HepG2 (cell line): ENCODE results near the gene SETSIP. TPM values are rescaled to one million over a fixed set of nuclear protein-coding genes. Genes with fewer than 3 reads are reported as not detected.

ENCODE experiments used
- ATAC-seq: fragments of 200-7000 bp; cut with Tn5 transposase; 3 replicates; pipeline ENCODE4 v1.9.1; 2020; ENCODE audit warnings: mild to moderate bottlenecking, moderate library complexity
- BruUV-seq: library from RNA; stranded (reverse); fragments of 400-500 nt; replicated peaks from 2 replicates; lab custom pipeline; 2021; lab: Mats Ljungman, UMichigan
- CTCF ChIA-PET: fragments of 300-600 bp; formaldehyde crosslinking; extraction: SDS; loops from one replicate; lab custom pipeline; 2021; ENCODE audit warnings: low total read pairs, inconsistent platforms, low intra/inter-chr PET ratio; lab: Yijun Ruan, JAX
- POLR2A ChIA-PET: fragments of 350-600 bp; sonication (Branson Sonifier 250); formaldehyde crosslinking; loops from one replicate; lab custom pipeline; 2020; ENCODE audit warnings: antibody characterized with exemption, inconsistent platforms; lab: Yijun Ruan, JAX
- DNase-seq: peaks from one replicate; pipeline ENCODE4 v3.0.0-alpha.2; 2015; ENCODE audit warnings: low spot score
- FAIRE-seq: peaks from 3 replicates; lab custom pipeline; 2011; peaks lifted over from hg19 to GRCh38; lab: Jason Lieb, UNC
- H2AFZ ChIP-seq: one replicate; pipeline ENCODE4 v1.6.1; 2011; ENCODE audit warnings: low read length, inconsistent platforms
- H3K27ac ChIP-seq: fragments of 300-600 bp; 3 replicates; pipeline ENCODE4 v1.8.0; 2011; ENCODE audit warnings: mixed run types, mild to moderate bottlenecking, mixed read lengths, low read length, inconsistent platforms; ENCODE audit not compliant: insufficient read depth; ENCODE audit errors: extremely low read length
- H3K27me3 ChIP-seq, 2 experiments: fragments of 200-600 bp in 1 of 2; 2 replicates in 1 of 2; 3 replicates in 1 of 2; pipeline versions ENCODE4 v1.6.0 to v1.8.0; 2011; ENCODE audit warnings: low read length in 2 of 2, mild to moderate bottlenecking in 2 of 2, moderate library complexity in 2 of 2, inconsistent platforms in 1 of 2; ENCODE audit not compliant: insufficient read depth in 2 of 2, control insufficient read depth in 1 of 2
- H3K36me3 ChIP-seq, 2 experiments: fragments of 200-600 bp in 1 of 2; replicated peaks in 1 of 2; 2 replicates in 1 of 2; 3 replicates in 1 of 2; pipeline versions ENCODE4 v1.5.1 to v1.8.0; 2011; ENCODE audit warnings: low read length in 2 of 2, inconsistent platforms in 1 of 2; ENCODE audit not compliant: insufficient read depth in 2 of 2, control insufficient read depth in 1 of 2
- H3K4me1 ChIP-seq: 2 replicates; pipeline ENCODE4 v1.5.1; 2012; ENCODE audit warnings: low read length, inconsistent platforms; ENCODE audit not compliant: insufficient read depth
- H3K4me2 ChIP-seq: 2 replicates; pipeline ENCODE4 v1.6.0; 2011; ENCODE audit warnings: low read depth, low read length, inconsistent platforms
- H3K4me3 ChIP-seq, 3 experiments: fragments of 200-600 bp in 1 of 3; sonication (generic), shearing (Covaris generic) in 1 of 3; replicated peaks in 1 of 3; 2 replicates each; pipeline ENCODE4 v1.5.1; 2011 to 2016; ENCODE audit warnings: low read length in 3 of 3, inconsistent platforms in 2 of 3, low read depth in 2 of 3, mild to moderate bottlenecking in 2 of 3, control low read depth in 1 of 3, mixed read lengths in 1 of 3; ENCODE audit not compliant: insufficient read depth in 1 of 3
- H3K79me2 ChIP-seq: one replicate; pipeline ENCODE4 v1.6.1; 2011; ENCODE audit warnings: low read length, inconsistent platforms; ENCODE audit not compliant: insufficient read depth
- H3K9ac ChIP-seq: 2 replicates; pipeline ENCODE4 v1.6.0; 2011; ENCODE audit warnings: mild to moderate bottlenecking, low read depth, low read length, inconsistent platforms; ENCODE audit not compliant: insufficient read depth
- H3K9me3 ChIP-seq: 2 replicates; pipeline ENCODE4 v1.5.1; 2012; ENCODE audit warnings: mild to moderate bottlenecking, low read length
- H4K20me1 ChIP-seq: 2 replicates; pipeline ENCODE4 v1.6.0; 2011; ENCODE audit warnings: inconsistent platforms, mild to moderate bottlenecking, low read length, moderate library complexity; ENCODE audit not compliant: insufficient read depth
- MAFF ChIP-seq: IDR thresholded peaks from 2 replicates; pipeline ENCODE4 v1.6.1; 2011; ENCODE audit warnings: low read depth, low read length, improper control_type of control experiment
- MAFK ChIP-seq, 2 experiments: IDR thresholded peaks in 1 of 2; conservative IDR thresholded peaks in 1 of 2; 2 replicates each; pipeline ENCODE4 v1.6.1; 2011; ENCODE audit warnings: improper control_type of control experiment in 2 of 2, low read length in 2 of 2
- WGBS: methylation state at CpG from one replicate; pipeline ENCODE4 v1.1.6; 2017; ENCODE audit warnings: low lambda C conversion rate; 5-methylcytosine and 5-hydroxymethylcytosine counted together
- in situ Hi-C: cut with HindIII; loops from 2 replicates; pipeline ENCODE4 v1.10.0; 2017; ENCODE audit warnings: low pct_unique_long_range_greater_than_20kb; ENCODE audit not compliant: extremely low pct_ligation_motif_present
- intact Hi-C: fragments of 100-400 bp; cut with micrococcal nuclease; formaldehyde crosslinking; loops from one replicate; pipeline ENCODE4 v1.10.0; 2022; ENCODE audit not compliant: unreplicated experiment
- polyA plus RNA-seq, 8 experiments: library from polyadenylated mRNA; depleted of rRNA in 3 of 8; stranded (reverse) in 7 of 8; unstranded in 1 of 8; fragments of >200 nt; fragmentation: Illumina TruSeq in 4 of 8; extraction: Trizol in 4 of 8; gene quantifications; 2 replicates each; pipeline versions ENCODE4 v1.2.1 to v1.2.3, GENCODE V29; 2011 to 2016; ENCODE audit warnings: low read depth in 4 of 8, missing spikeins in 1 of 8, mixed read lengths in 1 of 8; ENCODE audit not compliant: insufficient read depth in 1 of 8
- total RNA-seq, 5 experiments: library from RNA; depleted of rRNA; stranded (reverse); fragments of >200 nt; fragmentation: Illumina TruSeq; extraction: Trizol; gene quantifications; 2 replicates each; pipeline ENCODE4 v1.2.3, GENCODE V29; 2016; ENCODE audit warnings: low read depth in 1 of 5
- TF ChIP-seq, protein P1 (sequence below), 2 experiments: fragments of 450-650 bp in 1 of 2; sonication (generic) in 1 of 2; formaldehyde crosslinking in 1 of 2; IDR thresholded peaks; 2 replicates each; pipeline versions ENCODE4 v1.6.1 to v1.8.0; 2016 to 2022; ENCODE audit warnings: antibody characterized with exemption in 1 of 2, mild to moderate bottlenecking in 1 of 2, missing genetic modification reagents in 1 of 2

SETSIP gene
- total and polyA plus RNA-seq, 2 of the 13 experiments (the other 11 are each of a cell fraction or from before 2014, with no cell fraction given): not detected

GRCh38 chr1:92117526-92117925 is 42.3 kb upstream of the SETSIP start:
- ChIA-PET CTCF (no interaction called here), POLR2A (no interaction called here)
- Histone ChIP-seq H3K9ac (no peak overlapping the region), H3K4me1 (no peaks in the 10 kb centered on the region), H2AFZ (no peak overlapping the region), H3K4me2 (no peak overlapping the region), H3K27me3 (no peaks in the 10 kb centered on the region), H3K4me3 (no peak overlapping the region), H4K20me1 (no peaks in the 10 kb centered on the region), H3K79me2 (no peaks in the 10 kb centered on the region), H3K9me3 (no peaks in the 10 kb centered on the region), H3K27ac (no peak overlapping the region), H3K36me3 (no peaks in the 10 kb centered on the region)
- no peak for FAIRE-seq
- no TSS peak for BruUV-seq
- in situ Hi-C loops (no loop called here), intact Hi-C loops (no loop called here)
- ATAC-seq: no peak
- WGBS: 34% methylated on average over 2 of the region's 2 CpGs
- DNase-seq: no peak
- peak; percentile 90 for TF ChIP-seq MAFF
- peak; percentile 86 to 97 for TF ChIP-seq MAFK (conservative IDR thresholded peaks at IDR 0.05 in 1 of 2, IDR thresholded peaks at IDR 0.05 in 1 of 2; ENCODE audit: low read length in 2 of 2)
- TF ChIP-seq, protein P1, sequence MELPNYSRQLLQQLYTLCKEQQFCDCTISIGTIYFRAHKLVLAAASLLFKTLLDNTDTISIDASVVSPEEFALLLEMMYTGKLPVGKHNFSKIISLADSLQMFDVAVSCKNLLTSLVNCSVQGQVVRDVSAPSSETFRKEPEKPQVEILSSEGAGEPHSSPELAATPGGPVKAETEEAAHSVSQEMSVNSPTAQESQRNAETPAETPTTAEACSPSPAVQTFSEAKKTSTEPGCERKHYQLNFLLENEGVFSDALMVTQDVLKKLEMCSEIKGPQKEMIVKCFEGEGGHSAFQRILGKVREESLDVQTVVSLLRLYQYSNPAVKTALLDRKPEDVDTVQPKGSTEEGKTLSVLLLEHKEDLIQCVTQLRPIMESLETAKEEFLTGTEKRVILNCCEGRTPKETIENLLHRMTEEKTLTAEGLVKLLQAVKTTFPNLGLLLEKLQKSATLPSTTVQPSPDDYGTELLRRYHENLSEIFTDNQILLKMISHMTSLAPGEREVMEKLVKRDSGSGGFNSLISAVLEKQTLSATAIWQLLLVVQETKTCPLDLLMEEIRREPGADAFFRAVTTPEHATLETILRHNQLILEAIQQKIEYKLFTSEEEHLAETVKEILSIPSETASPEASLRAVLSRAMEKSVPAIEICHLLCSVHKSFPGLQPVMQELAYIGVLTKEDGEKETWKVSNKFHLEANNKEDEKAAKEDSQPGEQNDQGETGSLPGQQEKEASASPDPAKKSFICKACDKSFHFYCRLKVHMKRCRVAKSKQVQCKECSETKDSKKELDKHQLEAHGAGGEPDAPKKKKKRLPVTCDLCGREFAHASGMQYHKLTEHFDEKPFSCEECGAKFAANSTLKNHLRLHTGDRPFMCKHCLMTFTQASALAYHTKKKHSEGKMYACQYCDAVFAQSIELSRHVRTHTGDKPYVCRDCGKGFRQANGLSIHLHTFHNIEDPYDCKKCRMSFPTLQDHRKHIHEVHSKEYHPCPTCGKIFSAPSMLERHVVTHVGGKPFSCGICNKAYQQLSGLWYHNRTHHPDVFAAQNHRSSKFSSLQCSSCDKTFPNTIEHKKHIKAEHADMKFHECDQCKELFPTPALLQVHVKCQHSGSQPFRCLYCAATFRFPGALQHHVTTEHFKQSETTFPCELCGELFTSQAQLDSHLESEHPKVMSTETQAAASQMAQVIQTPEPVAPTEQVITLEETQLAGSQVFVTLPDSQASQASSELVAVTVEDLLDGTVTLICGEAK (IDR thresholded peaks at IDR 0.05): no peak
- TF ChIP-seq, protein P1 (CRISPR knock-in tag; IDR thresholded peaks at IDR 0.05): no peak
